GM21528 (cell line): ENCODE measurements around the gene CENPM.

Source experiments
- ATAC-seq: cut with Tn5 transposase; IDR thresholded peaks from one replicate; pipeline ENCODE4 v1.9.1; 2021; ENCODE audit warnings: mild to moderate bottlenecking, moderate library complexity; ENCODE audit not compliant: unreplicated experiment, low FRiP score

CENPM gene

DNA sequence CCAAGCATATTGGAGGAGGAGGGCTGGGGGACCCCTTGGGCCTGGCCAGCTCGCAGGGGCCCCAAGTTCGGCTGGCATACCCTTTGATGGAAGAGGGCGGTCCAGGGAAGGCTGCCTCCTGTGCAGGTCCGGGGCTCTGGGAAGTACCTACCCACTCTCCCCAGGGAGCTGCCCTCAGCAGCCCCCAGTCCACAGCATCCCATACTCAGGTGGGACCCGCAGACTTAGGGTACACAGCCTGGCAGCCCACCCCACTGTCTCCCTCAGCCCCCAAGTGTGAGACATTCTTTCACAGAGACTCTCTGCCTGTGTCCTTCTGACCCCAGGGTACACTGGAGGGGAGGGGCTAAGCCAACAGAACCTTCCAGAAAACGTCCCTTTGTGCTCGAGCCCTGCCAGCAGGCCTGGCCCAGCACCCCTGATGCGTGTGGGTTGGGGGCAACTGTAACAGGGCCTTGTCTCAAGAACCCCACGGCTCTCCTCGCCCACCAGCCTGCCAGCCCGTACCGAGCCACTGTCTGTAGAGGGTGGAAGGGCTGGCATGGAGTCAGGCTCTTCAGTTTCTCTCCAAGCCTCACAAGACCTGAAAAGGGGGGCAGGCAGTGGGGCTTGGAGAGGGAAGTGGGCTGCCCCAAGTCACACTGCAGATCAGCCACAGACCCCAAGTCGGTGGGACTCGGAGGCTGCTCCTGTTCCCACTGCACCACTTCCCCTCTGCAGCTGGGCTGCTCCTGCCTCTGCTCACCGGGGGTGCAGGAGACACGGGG, 13.4 kb downstream of the CENPM start:
- ATAC-seq, result no peak

DNA sequence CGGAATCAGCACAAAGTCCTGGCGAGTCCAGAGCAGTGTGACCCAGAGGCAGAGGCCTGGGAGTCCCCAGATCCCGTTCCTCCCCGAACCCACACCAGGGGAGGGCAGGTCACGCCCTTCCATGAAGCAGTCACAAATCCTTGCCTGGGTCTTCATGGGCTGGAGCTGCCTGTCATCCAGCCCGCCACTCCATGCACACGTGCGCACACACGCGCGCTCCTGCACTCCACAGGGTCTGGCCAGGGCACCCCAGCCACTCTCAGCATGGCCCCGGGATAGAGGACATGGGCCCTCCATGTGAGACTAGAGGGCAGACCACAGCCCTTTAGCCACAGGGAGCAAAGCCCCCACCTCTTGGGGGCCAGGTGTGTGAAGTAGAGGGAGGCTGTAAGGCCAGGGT, 14.6 kb downstream of the CENPM start:
- ATAC-seq, result no peak

DNA sequence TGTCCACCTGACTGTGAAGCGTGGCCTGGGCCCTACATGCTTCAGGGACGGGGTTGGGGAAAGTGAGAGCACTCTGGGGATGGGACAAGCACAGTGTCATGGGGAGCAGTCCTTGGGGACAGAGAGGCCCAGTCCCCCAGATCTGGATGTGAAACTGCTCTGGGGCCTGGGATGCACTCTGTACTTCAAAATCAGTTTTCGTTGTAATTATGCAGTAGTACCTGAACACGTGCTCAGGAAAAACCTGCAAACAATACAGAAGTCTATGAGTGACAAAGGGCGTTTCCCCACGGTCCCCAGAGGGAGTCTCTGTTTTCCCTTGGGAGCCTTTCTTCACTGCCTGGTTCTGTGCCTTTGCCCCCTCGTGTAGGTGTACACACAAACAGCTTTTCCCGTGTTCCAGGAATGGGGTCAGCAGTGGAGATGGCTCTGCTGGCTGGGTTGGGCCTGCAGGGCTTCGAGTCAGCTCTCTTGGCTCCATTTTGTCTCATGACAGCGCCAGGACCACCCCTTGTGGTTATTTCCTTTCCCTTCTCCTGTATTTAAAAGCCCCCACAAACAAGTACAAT, 15.2 kb downstream of the CENPM start:
- ATAC-seq, result no peak

DNA sequence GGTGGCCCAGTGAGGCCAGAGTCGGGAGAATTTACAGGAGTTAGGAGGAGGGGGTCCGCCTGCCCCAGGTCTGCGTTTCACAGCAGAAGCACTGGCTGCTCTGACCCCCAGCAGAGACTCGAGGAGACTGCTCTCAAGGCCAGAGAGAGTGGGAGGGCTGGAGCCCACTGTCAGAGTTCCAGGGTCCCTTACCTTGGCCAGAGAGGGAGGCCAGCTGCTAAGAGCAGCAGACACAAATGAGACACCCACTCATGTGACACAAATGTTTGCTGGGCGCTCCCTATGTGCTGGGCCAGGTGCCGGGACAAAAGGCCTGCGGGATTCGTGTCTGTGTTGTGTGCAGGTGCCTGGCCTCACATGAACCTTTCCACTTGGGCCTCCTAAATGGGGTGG, 17.5 kb downstream of the CENPM start:
- no peak for ATAC-seq

DNA sequence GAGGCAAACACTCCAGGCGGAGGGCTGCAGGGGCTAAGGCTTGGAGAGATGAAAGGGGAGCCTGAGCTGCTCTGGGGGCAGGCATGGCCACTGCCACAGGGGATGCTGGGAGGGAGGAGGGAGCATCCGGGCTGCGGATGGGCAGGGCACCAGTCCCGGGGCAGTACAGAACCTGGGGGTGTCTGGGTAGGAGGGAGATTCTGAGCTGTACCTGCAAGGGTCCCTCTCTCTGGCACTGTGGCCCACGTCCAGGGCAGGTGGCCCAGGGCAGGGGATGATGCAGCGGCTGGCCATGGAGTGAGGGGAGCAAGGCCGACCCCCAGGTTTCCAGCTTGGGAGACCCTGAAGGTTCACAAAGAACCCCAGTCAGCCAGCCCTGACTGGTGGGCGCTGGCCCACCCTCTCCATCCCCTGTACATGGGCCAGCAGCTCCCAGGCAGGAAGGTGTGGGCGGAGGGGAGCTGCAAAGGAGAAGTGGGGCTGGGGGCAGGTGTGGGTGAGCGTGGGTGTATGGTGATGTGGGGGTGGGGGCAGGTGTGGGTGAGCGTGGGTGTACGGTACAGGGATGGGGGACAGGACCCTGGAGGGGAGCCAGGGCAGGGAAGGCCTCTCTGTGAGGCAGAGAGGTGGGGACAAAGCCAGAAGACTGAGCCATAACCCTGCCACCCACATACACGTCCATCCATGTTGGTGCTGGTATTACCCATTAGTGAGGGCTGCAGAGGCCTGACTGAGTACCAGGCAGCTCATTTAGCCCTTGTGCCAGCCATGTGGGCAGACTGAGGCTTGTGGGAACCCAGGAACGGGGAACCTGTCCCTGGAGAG, 18.1 kb downstream of the CENPM start:
- ATAC-seq, result no peak

DNA sequence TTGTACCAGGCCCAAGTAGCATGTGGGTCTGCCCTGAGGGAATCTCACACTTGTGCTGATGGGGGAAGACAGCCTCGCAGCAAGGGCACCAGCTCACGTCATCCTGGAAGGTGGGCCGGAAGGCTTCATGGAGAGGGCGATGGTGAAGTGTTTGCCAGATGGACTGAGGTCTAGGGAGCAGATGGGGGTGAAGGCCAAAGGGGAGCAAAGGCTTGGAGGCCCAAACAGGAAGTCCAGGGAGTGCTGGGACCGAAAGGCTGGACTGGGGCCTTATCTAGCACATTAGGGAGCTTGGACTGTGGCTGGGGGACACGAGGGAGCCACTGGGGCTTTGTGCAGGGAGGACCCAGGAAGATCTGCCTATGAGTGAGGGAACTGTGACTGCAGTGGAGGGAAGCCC, 19.1 kb downstream of the CENPM start:
- ATAC-seq, result no peak

DNA sequence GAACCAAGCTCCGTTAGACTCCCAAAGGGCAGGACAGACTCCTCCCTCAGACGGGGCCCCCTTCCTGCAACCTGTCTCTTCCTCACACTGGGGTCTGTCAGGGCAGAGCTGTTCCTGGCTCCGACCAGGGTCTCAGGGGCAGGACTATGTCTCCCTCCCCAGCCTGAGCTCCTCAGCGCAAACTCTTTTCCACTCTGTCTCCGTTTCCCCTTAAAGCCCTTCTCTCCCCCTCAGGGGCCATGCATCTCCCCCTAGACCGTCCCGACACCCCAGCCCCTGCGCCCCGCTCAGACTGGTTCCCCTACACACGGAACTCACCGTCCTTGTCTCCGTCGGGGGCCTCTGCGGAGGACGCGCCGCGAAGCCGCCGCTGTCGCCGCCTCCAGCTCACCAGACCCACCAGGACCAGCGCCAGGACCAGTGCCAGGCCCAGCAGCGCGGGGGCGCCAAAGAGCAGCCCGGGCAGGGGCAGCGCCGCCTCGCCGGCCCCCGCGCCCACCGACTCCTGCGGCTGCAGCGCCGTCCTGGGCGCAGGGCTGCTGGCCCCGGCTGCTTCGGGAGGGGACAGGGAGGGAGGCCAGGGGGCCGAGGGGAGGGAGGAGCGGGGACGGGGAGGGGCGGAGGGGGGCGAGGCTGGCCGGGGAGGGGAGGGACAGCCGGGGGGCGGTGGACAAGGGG, 21.0 kb downstream of the CENPM start:
- ATAC-seq, result no peak

DNA sequence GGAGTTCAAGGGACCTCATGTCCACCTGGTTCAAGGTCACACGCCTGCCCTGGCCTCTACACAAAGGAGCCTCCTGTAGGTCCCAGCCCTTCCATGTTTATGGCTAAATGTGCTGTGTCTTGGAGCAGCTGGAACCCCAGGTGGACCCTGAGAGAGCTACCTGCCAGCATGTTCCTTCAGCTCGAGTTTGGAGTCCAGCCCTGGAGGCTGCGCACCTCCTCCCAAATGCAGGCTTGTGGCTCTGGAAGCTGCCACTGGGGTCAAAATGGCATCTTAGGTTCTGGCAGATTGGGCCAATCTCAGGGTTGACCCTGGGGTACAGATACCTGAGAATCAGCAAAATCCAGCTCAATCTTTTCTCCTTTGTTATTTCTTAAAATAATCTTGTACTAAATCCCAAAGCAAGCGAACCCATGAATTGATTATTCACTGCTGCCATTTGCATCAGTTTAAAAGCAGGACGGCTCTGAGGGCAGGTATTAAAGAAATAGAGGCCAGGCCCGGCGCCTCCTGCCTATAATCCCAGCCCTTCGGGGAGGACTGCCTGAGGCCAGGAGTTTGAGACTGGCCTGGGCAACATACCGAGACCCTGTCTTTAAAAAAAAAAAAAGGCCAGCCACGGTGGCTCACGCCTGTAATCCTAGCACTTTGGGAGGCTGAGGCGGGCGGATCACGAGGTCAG, 23.2 kb downstream of the CENPM start:
- no peak for ATAC-seq

DNA sequence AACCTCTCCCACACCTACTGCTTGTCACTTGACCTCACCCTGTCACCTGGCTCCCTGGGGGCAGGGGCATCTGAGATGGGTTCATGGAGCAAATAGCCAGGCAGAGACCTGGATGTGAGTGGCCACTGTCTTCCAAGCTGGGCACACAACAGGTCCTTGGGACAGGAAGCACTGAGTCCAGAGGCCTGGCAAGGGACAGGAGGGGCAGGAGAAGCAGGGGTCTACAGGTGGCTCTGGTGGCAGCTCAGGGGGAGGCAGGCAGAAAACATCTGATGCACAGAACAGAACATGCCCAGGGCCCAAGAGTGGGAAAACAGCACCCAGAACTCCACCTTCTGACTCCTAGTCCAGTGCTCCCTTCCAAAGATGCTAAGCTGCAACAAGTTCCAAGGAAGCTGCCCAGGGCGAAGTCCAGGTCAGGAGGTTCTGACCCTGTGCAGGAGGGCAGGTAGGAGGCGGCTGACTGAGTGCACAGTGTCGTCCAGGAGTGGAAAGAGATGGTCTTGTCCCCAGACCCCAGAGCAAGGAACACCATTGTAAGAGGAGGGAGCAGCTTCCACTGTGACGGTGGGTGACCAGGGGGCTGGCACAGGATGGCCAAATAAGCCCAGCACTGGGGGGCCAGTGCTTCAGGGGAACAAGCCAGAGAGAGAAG, 23.9 kb downstream of the CENPM start:
- no peak for ATAC-seq

DNA sequence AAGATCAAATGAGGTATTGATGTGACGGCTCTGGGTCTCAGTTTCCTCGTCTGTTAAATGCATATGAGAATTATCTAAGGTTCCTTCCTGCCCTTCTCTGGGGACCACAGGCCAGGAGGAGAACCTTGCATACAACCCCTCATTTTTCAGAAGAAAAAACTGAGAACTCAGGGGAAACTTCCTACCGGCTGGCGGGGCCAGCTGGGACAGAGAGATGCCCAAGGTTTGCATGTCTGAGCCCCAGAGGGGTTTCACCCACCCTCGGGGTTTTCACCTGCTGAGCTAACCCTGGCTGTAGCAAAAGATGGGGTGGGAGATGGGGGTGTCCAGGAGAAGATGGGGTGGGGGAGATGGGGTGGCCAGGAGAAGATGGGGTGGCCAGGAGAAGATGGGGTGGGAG, 24.6 kb downstream of the CENPM start:
- ATAC-seq, result no peak

DNA sequence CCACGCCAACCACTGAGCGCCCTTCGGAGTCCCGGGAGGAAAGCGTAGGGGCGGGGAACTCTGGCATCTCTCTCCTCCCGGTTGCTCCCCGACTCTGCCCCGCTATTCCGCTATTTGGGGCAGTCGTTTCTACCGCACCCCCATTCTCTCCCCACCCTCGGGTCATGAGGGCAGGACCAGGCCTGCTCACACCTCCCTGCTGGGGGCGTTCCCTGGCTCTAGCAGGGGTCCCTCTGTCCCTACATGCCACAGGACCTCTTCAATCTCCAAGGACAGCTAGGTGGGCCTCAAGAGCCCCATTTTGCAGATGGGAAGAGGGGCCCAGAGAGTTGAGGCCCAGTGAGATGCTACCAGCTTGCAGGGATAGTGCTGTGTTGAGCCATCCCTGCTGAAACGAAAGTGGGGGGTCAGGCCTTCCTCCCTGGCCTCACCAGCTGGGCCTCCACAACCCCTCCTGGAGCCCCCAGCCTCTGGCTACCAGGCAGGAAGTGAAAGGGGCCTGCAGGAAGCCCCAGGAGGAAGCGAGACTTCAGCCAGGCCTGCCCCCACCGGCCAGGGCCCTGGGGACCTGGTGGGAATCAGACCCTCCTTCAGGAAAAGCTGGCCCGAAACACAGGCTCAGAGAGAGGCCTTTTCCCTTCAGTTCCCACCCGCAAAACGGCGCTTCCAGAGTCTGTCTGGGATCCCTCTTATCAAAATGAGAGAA, 26.5 kb downstream of the CENPM start:
- ATAC-seq, result peak; percentile 18

DNA sequence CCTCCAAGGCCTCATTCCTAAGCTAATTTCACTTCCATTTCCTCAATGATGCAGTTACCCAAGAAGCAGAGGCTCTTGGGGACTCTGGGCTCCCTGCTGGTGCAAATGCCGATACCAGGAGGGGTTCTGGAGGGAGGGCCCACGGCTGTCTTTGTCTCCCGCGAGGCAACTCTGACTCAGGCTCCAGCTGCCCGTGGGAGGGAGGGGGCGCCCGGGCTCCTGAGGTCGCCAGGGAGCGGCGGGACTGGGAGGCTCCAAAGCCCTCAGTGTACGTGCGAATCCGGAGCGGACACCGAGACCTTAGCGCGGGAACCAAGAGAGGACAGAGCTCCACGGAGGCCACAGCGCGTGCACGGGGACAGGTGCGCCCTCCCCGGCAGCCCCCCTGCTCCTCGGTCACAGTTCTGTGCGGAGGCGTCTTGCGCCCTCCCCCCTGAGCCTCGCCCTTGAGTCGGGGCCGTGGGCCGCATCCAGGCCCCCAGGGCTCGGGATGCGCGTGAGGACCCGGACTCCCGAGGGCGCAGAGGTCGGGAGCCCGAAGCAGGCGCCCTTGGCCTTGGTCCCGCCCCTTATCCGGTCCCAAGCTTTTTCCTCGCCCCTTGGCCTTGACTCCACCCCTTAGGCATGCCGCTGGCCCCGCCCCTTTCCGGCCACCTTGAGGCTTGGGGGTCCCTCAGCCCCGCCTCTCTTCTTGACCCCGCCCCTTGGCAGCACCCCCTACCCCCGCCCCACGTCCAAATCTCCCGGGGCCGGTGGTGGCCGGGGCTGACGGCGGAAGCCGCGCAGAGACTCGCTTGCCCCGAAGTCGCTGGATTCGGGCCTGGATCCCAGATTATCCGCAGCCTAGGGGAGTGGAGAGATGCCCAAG, 27.4 kb downstream of the CENPM start:
- ATAC-seq, result peak; percentile 46

DNA sequence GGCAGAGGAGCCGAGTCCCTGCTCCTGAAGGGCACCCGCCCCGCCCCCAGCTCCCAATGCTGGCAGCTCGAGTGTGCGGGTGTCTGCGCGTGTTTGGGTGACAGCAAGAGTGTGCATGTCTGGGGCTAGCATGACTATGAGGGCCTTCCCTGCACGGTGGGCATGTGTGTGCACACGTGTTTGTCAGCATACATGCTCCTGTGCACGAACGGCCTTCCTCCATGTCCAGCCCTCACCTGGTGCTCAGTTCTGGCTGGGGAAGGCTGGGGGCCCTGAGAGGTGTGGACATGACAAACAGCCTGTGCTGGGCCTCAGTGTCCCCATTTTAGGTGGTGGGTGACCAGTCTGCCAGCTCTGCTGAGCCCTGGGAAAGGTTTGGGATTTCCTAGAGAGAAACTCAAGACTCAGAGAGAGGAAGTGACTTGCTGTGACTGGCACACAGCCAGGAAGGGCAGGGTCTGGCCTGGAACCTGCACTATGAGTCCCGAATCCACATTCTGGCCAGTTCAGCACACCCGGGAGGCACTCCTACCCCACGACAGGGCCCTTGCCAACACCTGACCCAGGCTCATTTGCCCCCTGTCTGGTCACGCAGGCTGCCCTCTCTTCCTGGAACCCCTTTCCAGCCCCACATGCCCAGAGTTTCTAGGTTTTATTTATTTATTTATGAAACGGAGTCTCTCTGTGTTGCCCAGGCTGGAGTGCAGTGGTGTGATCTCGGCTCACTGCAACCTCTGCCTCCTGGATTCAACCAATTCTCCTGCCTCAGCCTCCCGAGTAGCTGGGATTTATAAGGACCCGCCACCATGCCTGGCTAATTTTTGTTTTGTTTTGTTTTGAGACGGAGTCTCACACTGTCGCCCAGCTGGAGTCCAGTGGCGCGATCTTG, 28.8 kb downstream of the CENPM start:
- no peak for ATAC-seq

DNA sequence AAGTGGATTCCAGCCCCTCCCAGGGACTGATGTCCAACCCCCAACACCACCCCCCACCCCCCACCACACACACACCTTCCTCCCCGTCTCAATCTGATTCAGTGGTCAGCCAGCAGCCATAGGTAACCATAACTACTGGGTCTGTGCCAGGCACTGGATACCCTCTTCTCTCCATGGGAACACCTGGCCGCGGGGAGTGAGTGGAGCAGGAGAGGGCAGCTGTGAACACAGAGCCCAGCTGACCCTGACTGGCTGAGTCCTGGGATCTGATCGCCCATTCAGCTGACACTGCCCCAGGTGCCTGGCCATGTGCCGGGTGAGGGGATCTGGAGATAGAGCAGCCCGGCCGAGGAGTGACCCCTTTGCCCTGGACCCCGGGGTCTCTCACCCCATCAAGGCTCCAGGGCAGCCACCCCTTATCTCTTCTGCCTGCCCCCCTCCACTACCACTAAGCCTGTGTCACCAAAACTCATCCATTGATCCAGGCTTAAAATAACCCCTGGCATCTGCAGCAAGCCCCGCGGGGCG, 29.5 kb downstream of the CENPM start:
- no peak for ATAC-seq

DNA sequence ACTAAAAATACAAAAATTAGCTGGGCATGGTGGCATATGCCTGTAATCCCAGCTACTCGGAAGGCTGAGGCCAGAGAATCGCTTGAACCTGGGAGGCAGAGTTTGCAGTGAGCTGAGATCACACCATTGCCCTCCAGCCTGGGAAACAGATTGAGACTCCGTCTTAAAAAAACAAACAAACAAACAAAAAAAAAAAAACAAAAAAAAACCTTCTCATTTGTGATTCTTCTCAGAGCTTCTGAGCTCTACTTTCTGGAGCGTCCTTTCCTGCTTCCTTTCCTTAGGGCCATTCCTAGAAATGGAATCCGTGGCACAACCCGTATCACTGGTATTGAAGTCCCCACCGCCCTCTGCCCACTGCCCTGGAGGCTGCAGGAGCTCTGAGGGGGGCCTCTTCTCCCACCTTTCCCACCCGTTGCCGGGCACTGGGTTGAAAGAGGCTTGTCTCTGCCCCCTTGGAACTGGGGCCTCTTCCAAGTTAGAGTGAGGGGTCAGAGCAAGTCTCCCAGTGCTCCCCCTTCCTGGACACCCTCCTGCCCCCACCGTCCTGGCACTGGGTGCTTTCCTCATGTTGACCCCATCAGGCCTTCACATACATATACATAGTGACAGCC, 30.1 kb downstream of the CENPM start:
- no peak for ATAC-seq

DNA sequence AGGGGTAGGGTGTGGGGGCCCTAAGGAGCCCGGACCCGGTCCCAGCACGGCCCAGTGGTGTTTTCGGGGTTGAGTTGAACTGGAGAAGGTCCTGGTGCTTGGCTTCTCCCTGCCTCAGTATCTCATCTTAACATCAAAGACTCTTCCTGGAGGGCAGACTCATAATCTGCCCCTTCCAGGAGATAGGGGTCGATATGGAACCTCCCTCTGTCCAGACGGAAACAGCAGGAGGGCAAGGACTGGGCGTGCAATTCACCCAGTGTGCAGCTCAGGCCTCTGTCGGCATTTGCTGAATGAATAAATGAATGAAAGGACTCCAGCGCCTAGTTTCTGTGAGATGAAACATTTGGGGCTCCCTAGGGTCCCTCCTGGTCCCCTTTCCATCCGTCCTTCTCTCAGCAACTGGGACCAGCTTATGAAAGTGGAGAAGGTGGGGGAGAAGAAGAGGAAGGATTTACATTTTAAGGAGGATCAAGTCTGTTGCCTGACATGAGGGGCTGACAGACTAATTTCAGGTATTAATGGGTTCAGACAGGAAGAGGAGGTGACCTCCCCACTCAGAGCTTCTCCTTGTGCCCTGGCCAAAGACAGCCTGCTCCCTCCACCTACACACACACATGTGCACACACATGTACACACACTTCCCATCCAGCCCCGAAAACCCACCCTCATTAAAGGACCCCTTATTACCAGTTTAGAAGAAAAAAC, 31.0 kb downstream of the CENPM start:
- no peak for ATAC-seq
